Gastroesophageal sphincter (tissue), 4 donors: ENCODE data around the gene TRAF3. TPM values are rescaled to one million over a fixed set of nuclear protein-coding genes. Genes with fewer than 3 reads are reported as not detected.

ENCODE experiments used
- ATAC-seq: fragments of 150-250 bp; one replicate; pipeline ENCODE4 v1.9.1; 2016; ENCODE audit warnings: mild to moderate bottlenecking, moderate library complexity
- H3K27ac ChIP-seq, 4 donors: fragments of 200-600 bp; sonication (generic) in 3 of 4; 1 replicate in 3 of 4; 2 replicates in 1 of 4; pipeline ENCODE4 v1.5.1; 2016 to 2019
- H3K27me3 ChIP-seq: fragments of 200-600 bp; sonication (generic); one replicate; pipeline ENCODE4 v1.5.1; 2019
- H3K36me3 ChIP-seq, 2 donors: fragments of 200-600 bp; sonication (generic); one replicate each; pipeline ENCODE4 v1.5.1; 2019; ENCODE audit warnings: control low read depth in 1 of 2
- H3K4me1 ChIP-seq, 3 donors: fragments of 200-600 bp; sonication (generic); 1 replicate in 2 of 3; 2 replicates in 1 of 3; pipeline ENCODE4 v1.5.1; 2016 to 2019; ENCODE audit warnings: control low read depth in 2 of 3
- H3K4me3 ChIP-seq, 2 donors: fragments of 200-600 bp; sonication (generic); one replicate each; pipeline ENCODE4 v1.5.1; 2019; ENCODE audit warnings: mild to moderate bottlenecking in 1 of 2, moderate library complexity in 1 of 2
- H3K9me3 ChIP-seq, 3 donors: fragments of 200-600 bp; sonication (generic); one replicate each; pipeline ENCODE4 v1.5.1; 2017 to 2019; ENCODE audit warnings: control low read depth in 2 of 3
- EP300 ChIP-seq: sonication (generic); formaldehyde crosslinking; IDR thresholded peaks from one replicate; pipeline ENCODE4 v1.6.1; 2017; ENCODE audit warnings: antibody characterized with exemption, mild to moderate bottlenecking
- POLR2A ChIP-seq, 2 donors: fragments of 450-650 bp; IDR thresholded peaks; one replicate each; pipeline ENCODE4 v1.6.1; 2017; ENCODE audit warnings: antibody characterized with exemption in 2 of 2, mild to moderate bottlenecking in 2 of 2, moderate library complexity in 1 of 2
- POLR2AphosphoS5 ChIP-seq: sonication (generic); formaldehyde crosslinking; IDR thresholded peaks from one replicate; pipeline ENCODE4 v1.6.1; 2017; ENCODE audit warnings: antibody characterized with exemption
- WGBS, 2 donors: methylation state at CpG; one replicate each; pipeline ENCODE4 v1.1.5; 2018; ENCODE audit warnings: low coverage in 1 of 2; 5-methylcytosine and 5-hydroxymethylcytosine counted together
- total RNA-seq, 4 donors: library from RNA; depleted of rRNA; stranded (reverse); fragments of >200 nt; gene quantifications; one replicate each; pipeline ENCODE4 v1.1.0, GENCODE V29; 2016
- TF ChIP-seq, protein P1 (sequence below), 4 experiments: fragments of 200-600 bp in 2 of 4; fragments of 450-650 bp in 2 of 4; sonication (generic) in 1 of 4; IDR thresholded peaks; one replicate each; pipeline ENCODE4 v1.5.1; 2017 to 2019; ENCODE audit warnings: antibody characterized with exemption in 4 of 4, mild to moderate bottlenecking in 2 of 4, moderate library complexity in 2 of 4

TRAF3 gene
- total RNA-seq, 4 donors from 2014 or later, result 10.9 to 29.0 (median 18.7) TPM

DNA sequence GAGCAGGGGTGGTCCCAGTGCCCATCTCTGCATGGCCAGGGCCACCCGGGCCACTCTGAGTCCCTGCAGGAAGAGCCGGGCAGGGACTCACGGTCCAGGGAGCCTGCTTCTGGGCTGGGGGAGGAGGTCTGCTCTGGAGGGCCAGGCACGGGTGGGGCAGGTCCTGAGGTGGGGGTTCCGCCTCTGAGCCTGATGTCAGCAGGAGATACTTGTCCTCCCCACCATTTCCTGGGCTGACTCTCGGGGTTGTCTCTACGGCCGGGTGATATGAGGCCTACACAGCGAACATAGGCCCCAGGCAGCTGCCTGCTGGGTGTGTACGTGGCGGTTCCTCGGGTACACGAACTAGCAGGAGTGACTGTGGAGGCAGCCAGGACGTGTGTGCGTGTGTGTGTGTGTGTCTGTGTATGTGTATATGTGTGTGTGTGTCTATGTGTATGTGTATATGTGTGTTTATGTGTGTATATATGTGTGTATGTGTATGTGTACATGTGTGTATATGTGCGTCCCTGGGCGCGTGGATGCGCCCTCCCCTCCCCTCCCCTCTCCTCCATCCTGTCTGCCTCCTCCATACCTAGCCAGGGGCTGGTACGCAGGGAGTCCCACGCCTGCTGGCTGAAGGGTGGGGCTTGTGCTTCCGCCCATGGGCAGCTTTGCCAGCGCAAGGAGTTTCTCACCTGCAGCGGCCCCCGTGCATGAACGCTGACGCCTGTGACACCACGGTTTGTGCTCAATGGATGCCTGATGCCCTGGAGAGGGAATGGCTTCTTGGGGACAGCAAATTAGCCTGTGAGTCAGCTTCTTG is 30.4 kb upstream of the TRAF3 start:
- H3K4me3 ChIP-seq, result no peak overlapping the region
- H3K27ac ChIP-seq, result no peak overlapping the region
- WGBS, 2 donors, result 90% methylated on average over 4 to 7 of the region's 28 CpGs
- H3K4me1 ChIP-seq, result no peaks in the 10 kb centered on the region
- ATAC-seq, result no peak
- peaks cover 0 to 17% of the 10 kb centered on the region in 2 donors for H3K36me3 ChIP-seq
- H3K27me3 ChIP-seq, result no peaks in the 10 kb centered on the region
- peaks cover 0 to 17% (median 0%) of the 10 kb centered on the region in 3 donors for H3K9me3 ChIP-seq
- TF ChIP-seq, protein P1, sequence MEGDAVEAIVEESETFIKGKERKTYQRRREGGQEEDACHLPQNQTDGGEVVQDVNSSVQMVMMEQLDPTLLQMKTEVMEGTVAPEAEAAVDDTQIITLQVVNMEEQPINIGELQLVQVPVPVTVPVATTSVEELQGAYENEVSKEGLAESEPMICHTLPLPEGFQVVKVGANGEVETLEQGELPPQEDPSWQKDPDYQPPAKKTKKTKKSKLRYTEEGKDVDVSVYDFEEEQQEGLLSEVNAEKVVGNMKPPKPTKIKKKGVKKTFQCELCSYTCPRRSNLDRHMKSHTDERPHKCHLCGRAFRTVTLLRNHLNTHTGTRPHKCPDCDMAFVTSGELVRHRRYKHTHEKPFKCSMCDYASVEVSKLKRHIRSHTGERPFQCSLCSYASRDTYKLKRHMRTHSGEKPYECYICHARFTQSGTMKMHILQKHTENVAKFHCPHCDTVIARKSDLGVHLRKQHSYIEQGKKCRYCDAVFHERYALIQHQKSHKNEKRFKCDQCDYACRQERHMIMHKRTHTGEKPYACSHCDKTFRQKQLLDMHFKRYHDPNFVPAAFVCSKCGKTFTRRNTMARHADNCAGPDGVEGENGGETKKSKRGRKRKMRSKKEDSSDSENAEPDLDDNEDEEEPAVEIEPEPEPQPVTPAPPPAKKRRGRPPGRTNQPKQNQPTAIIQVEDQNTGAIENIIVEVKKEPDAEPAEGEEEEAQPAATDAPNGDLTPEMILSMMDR (IDR thresholded peaks at IDR 0.05), result no peak
- no peak for TF ChIP-seq EP300

GRCh38 chr14:102748806-102749205 is 28.4 kb upstream of the TRAF3 start:
- Histone ChIP-seq H3K4me1 (no peaks in the 10 kb centered on the region), H3K27me3 (no peaks in the 10 kb centered on the region), H3K9me3 (no peaks in the 10 kb centered on the region), H3K27ac (no peak overlapping the region), H3K36me3 (peaks cover 0 to 17% of the 10 kb centered on the region in 2 donors), H3K4me3 (no peak overlapping the region)
- WGBS, 2 donors, result 92 to 93% methylated on average over 2 to 3 of the region's 8 CpGs
- ATAC-seq, result no peak
- TF ChIP-seq, protein P1 (IDR thresholded peaks at IDR 0.05), result no peak
- no peak for TF ChIP-seq POLR2AphosphoS5
- no peak for TF ChIP-seq EP300
- TF ChIP-seq POLR2A (IDR thresholded peaks at IDR 0.05), result no peak

DNA sequence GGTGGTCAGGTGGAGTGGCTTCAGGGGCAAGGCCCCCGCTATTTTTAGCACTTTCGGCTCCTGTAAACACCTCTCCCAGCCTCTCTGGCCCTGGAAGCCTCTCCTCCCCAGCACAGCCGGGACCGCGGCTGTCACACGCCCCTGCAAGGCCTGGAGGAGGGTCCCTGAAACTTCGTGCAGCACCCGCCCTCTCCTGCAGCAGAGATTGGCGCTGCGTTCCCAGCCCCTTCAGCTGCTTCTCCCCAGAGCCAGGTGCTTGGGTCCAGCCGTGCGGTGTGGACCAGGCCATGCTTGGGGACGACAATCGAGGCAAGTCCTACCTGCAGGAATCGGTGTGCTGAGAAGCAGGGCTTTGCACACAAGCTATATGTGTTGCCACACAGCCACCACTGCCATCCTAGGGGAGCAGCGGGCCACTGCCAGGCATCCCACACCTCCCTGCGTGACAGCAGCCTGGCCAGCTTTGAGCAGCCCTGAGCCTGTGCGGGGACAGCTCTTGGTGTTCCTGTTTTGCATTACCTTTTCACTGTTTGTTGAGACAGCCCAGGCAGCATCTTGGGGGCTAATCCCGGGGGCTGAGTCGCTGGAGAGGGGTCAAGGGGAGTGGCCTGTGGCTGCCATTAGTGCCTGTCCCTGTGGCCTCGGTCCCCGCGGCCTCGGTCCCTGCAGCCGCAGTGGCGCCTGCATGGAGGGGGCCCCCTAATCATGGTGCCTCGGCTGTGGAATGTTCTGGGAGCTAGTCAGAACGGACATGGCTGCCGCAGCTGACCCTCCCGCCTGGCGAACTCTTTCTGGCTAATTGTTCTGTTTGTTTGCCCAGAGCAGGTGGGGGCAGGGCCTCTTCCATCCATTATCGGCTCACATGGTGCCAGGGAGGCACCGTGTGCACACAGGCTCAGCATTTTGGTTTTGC is 27.6 kb upstream of the TRAF3 start:
- no peak for ATAC-seq
- TF ChIP-seq, protein P1 (IDR thresholded peaks at IDR 0.05), result no peak
- TF ChIP-seq POLR2AphosphoS5, result no peak
- no peak overlapping the region for H3K27ac ChIP-seq
- 40% methylated on average over 1 of the region's 33 CpGs; no CpG with 5 or more reads in 1 of the 2 donors for WGBS, 2 donors
- no peak overlapping the region for H3K4me3 ChIP-seq
- no peaks in the 10 kb centered on the region for H3K27me3 ChIP-seq
- H3K9me3 ChIP-seq, result no peaks in the 10 kb centered on the region
- peaks cover 0 to 14% of the 10 kb centered on the region in 2 donors for H3K36me3 ChIP-seq
- no peaks in the 10 kb centered on the region for H3K4me1 ChIP-seq

GRCh38 chr14:102750376-102750775 is 26.9 kb upstream of the TRAF3 start:
- Histone ChIP-seq H3K27me3 (no peaks in the 10 kb centered on the region), H3K9me3 (no peaks in the 10 kb centered on the region), H3K4me1 (no peaks in the 10 kb centered on the region), H3K27ac (no peak overlapping the region), H3K4me3 (no peak overlapping the region), H3K36me3 (peaks cover 0 to 10% of the 10 kb centered on the region in 2 donors)
- ATAC-seq, result no peak
- TF ChIP-seq, protein P1 (IDR thresholded peaks at IDR 0.05), result no peak
- TF ChIP-seq EP300 (no peak), POLR2A (IDR thresholded peaks at IDR 0.05) (no peak), POLR2AphosphoS5 (no peak)
- 98% methylated on average over 8 of the region's 14 CpGs; no CpG with 5 or more reads in 1 of the 2 donors for WGBS, 2 donors
